ENCODE measurements around the gene ADAT1. TPM values are rescaled to one million over a fixed set of nuclear protein-coding genes. Genes with fewer than 3 reads are reported as not detected.

Gene ADAT1
- total and polyA plus RNA-seq, 10 donors, result 13.2 to 120 (median 59.7) TPM

GRCh38 chr16:75558846-75559401 lies 64.2 kb downstream of the ADAT1 start:
- no peak for DNase-seq
- TF ChIP-seq POLR2AphosphoS5 (IDR thresholded peaks at IDR 0.05), result no peak
- TF ChIP-seq CTCF (IDR thresholded peaks at IDR 0.05 in 8 of 11, conservative IDR thresholded peaks at IDR 0.05 in 3 of 11), result no peak
- TF ChIP-seq POLR2A (IDR thresholded peaks at IDR 0.05), result no peak
- H3K4me1 ChIP-seq, result peaks cover 6 to 27% (median 20%) of the 10 kb centered on the region in 6 donors
- no peaks in the 10 kb centered on the region for H3K9me3 ChIP-seq
- 62 to 95% (median 79%) methylated on average over 2 of the region's 2 CpGs for WGBS, 5 donors
- no peak overlapping the region for H3K4me3 ChIP-seq
- H3K36me3 ChIP-seq, result no peaks in the 10 kb centered on the region
- peak overlapping the region in 2 of 8 donors; percentile 36 to 44 for H3K27ac ChIP-seq
- peaks cover 0 to 5% (median 0%) of the 10 kb centered on the region in 7 donors for H3K27me3 ChIP-seq (replicated peaks in 1 of 7)
- intact Hi-C loops (cut with DNase I; ENCODE audit: low total_unique reads), result loop anchor here (10.0 kb wide), 1 partner anchor 94 kb away; the partner anchor contains the start of gene TMEM170A

- Histone ChIP-seq H3K27ac (peak overlapping the region; percentile 38 to 84 (median 80)), H3K9me3 (no peaks in the 10 kb centered on the region), H3K27me3 (replicated peaks in 1 of 7) (peaks cover 0 to 5% (median 0%) of the 10 kb centered on the region in 7 donors), H3K4me3 (peak overlapping the region in 7 of 8 donors; percentile 73 to 100 (median 81)), H3K36me3 (no peaks in the 10 kb centered on the region), H3K4me1 (peaks cover 6 to 28% (median 20%) of the 10 kb centered on the region in 6 donors)
- WGBS, 5 donors, result 51 to 58% (median 52%) methylated on average over 16 of the region's 16 CpGs
- DNase-seq, result no peak
- TF ChIP-seq POLR2AphosphoS5 (IDR thresholded peaks at IDR 0.05), result no peak
- no peak for TF ChIP-seq POLR2A (IDR thresholded peaks at IDR 0.05)
- no peak for TF ChIP-seq CTCF (IDR thresholded peaks at IDR 0.05 in 8 of 11, conservative IDR thresholded peaks at IDR 0.05 in 3 of 11)
- intact Hi-C loops (cut with DNase I; ENCODE audit: low total_unique reads), result loop anchor here (10.0 kb wide), 1 partner anchor 92 kb away; the partner anchor contains the start of gene TMEM170A
Observed at GRCh38 chr16:75556431-75556950, 66.6 kb downstream of the ADAT1 start.

GRCh38 chr16:75555707-75556430 lies 67.2 kb downstream of the ADAT1 start, which contains the start of gene TMEM231:
TSS of gene TMEM231 (minus strand) at chr16:75556252. CDS start at chr16:75556209, 43 bp downstream.
- H3K4me1 ChIP-seq, result peaks cover 6 to 31% (median 20%) of the 10 kb centered on the region in 6 donors
- no peaks in the 10 kb centered on the region for H3K36me3 ChIP-seq
- no peak for TF ChIP-seq POLR2A (IDR thresholded peaks at IDR 0.05)
- TF ChIP-seq POLR2AphosphoS5 (IDR thresholded peaks at IDR 0.05), result peak; percentile 74 to 85 (median 83)
- TF ChIP-seq CTCF (IDR thresholded peaks at IDR 0.05 in 8 of 11, conservative IDR thresholded peaks at IDR 0.05 in 3 of 11), result peak in 2 of 11 experiments; percentile 7 to 32
- intact Hi-C loops (cut with DNase I; ENCODE audit: low total_unique reads), result loop anchor here (10.0 kb wide), 1 partner anchor 91 kb away; the partner anchor contains the start of gene TMEM170A
- H3K9me3 ChIP-seq, result no peaks in the 10 kb centered on the region
- DNase-seq, result peak; percentile 99
- WGBS, 5 donors, result 0 to 1% (median 0%) methylated on average over 13 to 75 of the region's 75 CpGs
- H3K4me3 ChIP-seq, result peak within 1 kb of the TSS; percentile 59 to 100 (median 81)
- H3K27ac ChIP-seq, result peak within 1 kb of the TSS; percentile 38 to 84 (median 80)
- H3K27me3 ChIP-seq (replicated peaks in 1 of 7), result peaks cover 0 to 5% (median 0%) of the 10 kb centered on the region in 7 donors

All from spleen (tissue), 11 donors.